ENCODE data around the gene MAP3K7CL. TPM values are rescaled to one million over a fixed set of nuclear protein-coding genes. Genes with fewer than 3 reads are reported as not detected.

Gene MAP3K7CL
- total and polyA plus RNA-seq, 2 of the 8 experiments (the other 6 are each of a cell fraction or from before 2014, with no cell fraction given): not detected

DNA sequence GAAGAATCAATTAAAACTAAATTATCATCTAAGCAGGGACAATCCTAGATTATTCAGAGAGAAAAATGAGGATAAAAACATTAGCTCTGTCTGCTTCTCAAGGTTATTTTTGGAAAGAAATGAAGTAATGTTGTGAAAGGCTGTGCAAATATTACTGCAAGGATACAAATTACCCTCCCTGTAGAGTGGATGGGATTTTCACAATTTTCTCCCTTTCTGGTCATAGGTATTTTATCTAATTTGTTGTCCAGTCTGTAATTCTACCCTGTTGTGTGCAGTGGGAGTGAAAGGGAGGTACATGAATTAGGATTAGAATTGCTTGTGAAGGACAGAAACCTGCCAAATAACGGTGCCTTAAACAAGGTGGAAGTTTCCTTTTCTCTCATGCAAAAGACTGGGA lies 54.7 kb downstream of the MAP3K7CL start (continued):
- TF ChIP-seq, protein P1, sequence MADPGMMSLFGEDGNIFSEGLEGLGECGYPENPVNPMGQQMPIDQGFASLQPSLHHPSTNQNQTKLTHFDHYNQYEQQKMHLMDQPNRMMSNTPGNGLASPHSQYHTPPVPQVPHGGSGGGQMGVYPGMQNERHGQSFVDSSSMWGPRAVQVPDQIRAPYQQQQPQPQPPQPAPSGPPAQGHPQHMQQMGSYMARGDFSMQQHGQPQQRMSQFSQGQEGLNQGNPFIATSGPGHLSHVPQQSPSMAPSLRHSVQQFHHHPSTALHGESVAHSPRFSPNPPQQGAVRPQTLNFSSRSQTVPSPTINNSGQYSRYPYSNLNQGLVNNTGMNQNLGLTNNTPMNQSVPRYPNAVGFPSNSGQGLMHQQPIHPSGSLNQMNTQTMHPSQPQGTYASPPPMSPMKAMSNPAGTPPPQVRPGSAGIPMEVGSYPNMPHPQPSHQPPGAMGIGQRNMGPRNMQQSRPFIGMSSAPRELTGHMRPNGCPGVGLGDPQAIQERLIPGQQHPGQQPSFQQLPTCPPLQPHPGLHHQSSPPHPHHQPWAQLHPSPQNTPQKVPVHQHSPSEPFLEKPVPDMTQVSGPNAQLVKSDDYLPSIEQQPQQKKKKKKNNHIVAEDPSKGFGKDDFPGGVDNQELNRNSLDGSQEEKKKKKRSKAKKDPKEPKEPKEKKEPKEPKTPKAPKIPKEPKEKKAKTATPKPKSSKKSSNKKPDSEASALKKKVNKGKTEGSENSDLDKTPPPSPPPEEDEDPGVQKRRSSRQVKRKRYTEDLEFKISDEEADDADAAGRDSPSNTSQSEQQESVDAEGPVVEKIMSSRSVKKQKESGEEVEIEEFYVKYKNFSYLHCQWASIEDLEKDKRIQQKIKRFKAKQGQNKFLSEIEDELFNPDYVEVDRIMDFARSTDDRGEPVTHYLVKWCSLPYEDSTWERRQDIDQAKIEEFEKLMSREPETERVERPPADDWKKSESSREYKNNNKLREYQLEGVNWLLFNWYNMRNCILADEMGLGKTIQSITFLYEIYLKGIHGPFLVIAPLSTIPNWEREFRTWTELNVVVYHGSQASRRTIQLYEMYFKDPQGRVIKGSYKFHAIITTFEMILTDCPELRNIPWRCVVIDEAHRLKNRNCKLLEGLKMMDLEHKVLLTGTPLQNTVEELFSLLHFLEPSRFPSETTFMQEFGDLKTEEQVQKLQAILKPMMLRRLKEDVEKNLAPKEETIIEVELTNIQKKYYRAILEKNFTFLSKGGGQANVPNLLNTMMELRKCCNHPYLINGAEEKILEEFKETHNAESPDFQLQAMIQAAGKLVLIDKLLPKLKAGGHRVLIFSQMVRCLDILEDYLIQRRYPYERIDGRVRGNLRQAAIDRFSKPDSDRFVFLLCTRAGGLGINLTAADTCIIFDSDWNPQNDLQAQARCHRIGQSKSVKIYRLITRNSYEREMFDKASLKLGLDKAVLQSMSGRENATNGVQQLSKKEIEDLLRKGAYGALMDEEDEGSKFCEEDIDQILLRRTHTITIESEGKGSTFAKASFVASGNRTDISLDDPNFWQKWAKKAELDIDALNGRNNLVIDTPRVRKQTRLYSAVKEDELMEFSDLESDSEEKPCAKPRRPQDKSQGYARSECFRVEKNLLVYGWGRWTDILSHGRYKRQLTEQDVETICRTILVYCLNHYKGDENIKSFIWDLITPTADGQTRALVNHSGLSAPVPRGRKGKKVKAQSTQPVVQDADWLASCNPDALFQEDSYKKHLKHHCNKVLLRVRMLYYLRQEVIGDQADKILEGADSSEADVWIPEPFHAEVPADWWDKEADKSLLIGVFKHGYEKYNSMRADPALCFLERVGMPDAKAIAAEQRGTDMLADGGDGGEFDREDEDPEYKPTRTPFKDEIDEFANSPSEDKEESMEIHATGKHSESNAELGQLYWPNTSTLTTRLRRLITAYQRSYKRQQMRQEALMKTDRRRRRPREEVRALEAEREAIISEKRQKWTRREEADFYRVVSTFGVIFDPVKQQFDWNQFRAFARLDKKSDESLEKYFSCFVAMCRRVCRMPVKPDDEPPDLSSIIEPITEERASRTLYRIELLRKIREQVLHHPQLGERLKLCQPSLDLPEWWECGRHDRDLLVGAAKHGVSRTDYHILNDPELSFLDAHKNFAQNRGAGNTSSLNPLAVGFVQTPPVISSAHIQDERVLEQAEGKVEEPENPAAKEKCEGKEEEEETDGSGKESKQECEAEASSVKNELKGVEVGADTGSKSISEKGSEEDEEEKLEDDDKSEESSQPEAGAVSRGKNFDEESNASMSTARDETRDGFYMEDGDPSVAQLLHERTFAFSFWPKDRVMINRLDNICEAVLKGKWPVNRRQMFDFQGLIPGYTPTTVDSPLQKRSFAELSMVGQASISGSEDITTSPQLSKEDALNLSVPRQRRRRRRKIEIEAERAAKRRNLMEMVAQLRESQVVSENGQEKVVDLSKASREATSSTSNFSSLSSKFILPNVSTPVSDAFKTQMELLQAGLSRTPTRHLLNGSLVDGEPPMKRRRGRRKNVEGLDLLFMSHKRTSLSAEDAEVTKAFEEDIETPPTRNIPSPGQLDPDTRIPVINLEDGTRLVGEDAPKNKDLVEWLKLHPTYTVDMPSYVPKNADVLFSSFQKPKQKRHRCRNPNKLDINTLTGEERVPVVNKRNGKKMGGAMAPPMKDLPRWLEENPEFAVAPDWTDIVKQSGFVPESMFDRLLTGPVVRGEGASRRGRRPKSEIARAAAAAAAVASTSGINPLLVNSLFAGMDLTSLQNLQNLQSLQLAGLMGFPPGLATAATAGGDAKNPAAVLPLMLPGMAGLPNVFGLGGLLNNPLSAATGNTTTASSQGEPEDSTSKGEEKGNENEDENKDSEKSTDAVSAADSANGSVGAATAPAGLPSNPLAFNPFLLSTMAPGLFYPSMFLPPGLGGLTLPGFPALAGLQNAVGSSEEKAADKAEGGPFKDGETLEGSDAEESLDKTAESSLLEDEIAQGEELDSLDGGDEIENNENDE (IDR thresholded peaks at IDR 0.05; ENCODE audit: insufficient replicate concordance, low read length): no peak
- TF ChIP-seq, protein P2, sequence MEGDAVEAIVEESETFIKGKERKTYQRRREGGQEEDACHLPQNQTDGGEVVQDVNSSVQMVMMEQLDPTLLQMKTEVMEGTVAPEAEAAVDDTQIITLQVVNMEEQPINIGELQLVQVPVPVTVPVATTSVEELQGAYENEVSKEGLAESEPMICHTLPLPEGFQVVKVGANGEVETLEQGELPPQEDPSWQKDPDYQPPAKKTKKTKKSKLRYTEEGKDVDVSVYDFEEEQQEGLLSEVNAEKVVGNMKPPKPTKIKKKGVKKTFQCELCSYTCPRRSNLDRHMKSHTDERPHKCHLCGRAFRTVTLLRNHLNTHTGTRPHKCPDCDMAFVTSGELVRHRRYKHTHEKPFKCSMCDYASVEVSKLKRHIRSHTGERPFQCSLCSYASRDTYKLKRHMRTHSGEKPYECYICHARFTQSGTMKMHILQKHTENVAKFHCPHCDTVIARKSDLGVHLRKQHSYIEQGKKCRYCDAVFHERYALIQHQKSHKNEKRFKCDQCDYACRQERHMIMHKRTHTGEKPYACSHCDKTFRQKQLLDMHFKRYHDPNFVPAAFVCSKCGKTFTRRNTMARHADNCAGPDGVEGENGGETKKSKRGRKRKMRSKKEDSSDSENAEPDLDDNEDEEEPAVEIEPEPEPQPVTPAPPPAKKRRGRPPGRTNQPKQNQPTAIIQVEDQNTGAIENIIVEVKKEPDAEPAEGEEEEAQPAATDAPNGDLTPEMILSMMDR (IDR thresholded peaks at IDR 0.05; ENCODE audit: control extremely low read depth in 1 of 3, insufficient read depth in 1 of 3, low read depth in 1 of 3, low read length in 3 of 3): no peak
- TF ChIP-seq RBBP5 (IDR thresholded peaks at IDR 0.05; ENCODE audit: borderline replicate concordance, low read depth, low read length) (no peak), CBX5 (IDR thresholded peaks at IDR 0.05; ENCODE audit: low read depth, low read length) (no peak), KDM4A (IDR thresholded peaks at IDR 0.05; ENCODE audit: low read depth, low read length, severe bottlenecking) (no peak)
- TF ChIP-seq, protein P3, sequence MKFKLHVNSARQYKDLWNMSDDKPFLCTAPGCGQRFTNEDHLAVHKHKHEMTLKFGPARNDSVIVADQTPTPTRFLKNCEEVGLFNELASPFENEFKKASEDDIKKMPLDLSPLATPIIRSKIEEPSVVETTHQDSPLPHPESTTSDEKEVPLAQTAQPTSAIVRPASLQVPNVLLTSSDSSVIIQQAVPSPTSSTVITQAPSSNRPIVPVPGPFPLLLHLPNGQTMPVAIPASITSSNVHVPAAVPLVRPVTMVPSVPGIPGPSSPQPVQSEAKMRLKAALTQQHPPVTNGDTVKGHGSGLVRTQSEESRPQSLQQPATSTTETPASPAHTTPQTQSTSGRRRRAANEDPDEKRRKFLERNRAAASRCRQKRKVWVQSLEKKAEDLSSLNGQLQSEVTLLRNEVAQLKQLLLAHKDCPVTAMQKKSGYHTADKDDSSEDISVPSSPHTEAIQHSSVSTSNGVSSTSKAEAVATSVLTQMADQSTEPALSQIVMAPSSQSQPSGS (IDR thresholded peaks at IDR 0.05; ENCODE audit: low read length): no peak
